ENCODE results near the gene EIF4EBP2.

EIF4EBP2 gene

GRCh38 chr10:70433581-70434280 is 29.8 kb downstream of the EIF4EBP2 start:
- DNase-seq: no peak

- DNase-seq: no peak
Measured at GRCh38 chr10:70435241-70436085, 31.5 kb downstream of the EIF4EBP2 start.

- no peak for DNase-seq
Measured at GRCh38 chr10:70437721-70438120, 33.8 kb downstream of the EIF4EBP2 start.

- DNase-seq: no peak
Measured at GRCh38 chr10:70440296-70441160, 36.6 kb downstream of the EIF4EBP2 start.

- DNase-seq: no peak
Measured at GRCh38 chr10:70441161-70441894, 37.4 kb downstream of the EIF4EBP2 start, which contains the start of gene NODAL. NODAL (minus strand) TSS chr10:70441681; CDS start chr10:70441667, 14 bp downstream.

- no peak for DNase-seq
Measured at GRCh38 chr10:70441895-70442309, 38.0 kb downstream of the EIF4EBP2 start.

GRCh38 chr10:70442332-70442988 is 38.5 kb downstream of the EIF4EBP2 start:
- no peak for DNase-seq

- no peak for DNase-seq
Measured at GRCh38 chr10:70444744-70445143, 40.8 kb downstream of the EIF4EBP2 start.

- DNase-seq: no peak
Measured at GRCh38 chr10:70445718-70446657, 42.0 kb downstream of the EIF4EBP2 start.

GRCh38 chr10:70448236-70448635 is 44.3 kb downstream of the EIF4EBP2 start:
- no peak for DNase-seq

GRCh38 chr10:70455213-70455630 is 51.3 kb downstream of the EIF4EBP2 start:
- no peak for DNase-seq

GRCh38 chr10:70456164-70456563 is 52.2 kb downstream of the EIF4EBP2 start:
- DNase-seq: no peak

GRCh38 chr10:70457759-70458305 is 53.9 kb downstream of the EIF4EBP2 start:
- no peak for DNase-seq

- DNase-seq: no peak
Measured at GRCh38 chr10:70458329-70459060, 54.5 kb downstream of the EIF4EBP2 start.

- DNase-seq: no peak
Measured at GRCh38 chr10:70459061-70459773, 55.3 kb downstream of the EIF4EBP2 start.

- no peak for DNase-seq
Measured at GRCh38 chr10:70459774-70460490, 56.0 kb downstream of the EIF4EBP2 start.

- DNase-seq: no peak
Measured at GRCh38 chr10:70461397-70462348, 57.7 kb downstream of the EIF4EBP2 start.

All from NCI-H187 treated with DMSO at 0.1 percent for 48 hours (cell line).